Neural progenitor cell (in vitro differentiated cells): Measurements from ENCODE around the gene CFAP74.

ENCODE experiments used
- EZH2 ChIP-seq: fragments of 200-600 bp; sonication (generic); IDR thresholded peaks from 2 replicates; pipeline ENCODE4 v1.6.1; 2017; ENCODE audit warnings: antibody characterized with exemption, mild to moderate bottlenecking, moderate library complexity
- TF ChIP-seq, protein P1 (sequence below): fragments of 200-600 bp; sonication (generic); IDR thresholded peaks from 2 replicates; pipeline ENCODE4 v1.5.1; 2017; ENCODE audit warnings: antibody characterized with exemption, mild to moderate bottlenecking

DNA sequence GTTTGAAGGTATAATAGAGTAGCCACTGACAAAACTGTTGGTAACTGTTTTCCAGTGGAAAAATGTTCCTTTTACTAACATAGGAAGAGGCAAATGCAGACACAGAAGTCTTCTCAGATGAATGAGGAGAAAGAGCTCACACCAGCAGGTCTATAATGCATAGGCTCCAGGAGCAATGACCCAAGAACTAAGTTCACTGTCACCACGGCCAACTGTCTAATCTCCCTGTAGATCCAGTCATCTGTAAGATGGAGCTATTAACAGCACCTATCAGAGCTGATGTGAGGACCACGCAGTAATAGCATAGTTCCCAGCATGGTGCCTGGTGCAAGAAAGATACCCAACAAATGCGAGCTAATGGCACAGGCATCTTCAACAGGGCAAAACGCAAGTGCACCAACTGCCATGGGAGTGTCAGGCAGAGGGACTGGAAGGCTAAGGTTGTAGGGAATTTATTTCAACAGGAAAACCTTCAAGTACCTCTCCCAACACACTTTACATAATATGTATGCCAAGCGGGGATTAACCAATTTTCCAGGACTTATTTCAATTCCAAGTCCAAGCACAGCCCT is 125.6 kb downstream of the CFAP74 start:
- no peak for TF ChIP-seq EZH2
- TF ChIP-seq, protein P1, sequence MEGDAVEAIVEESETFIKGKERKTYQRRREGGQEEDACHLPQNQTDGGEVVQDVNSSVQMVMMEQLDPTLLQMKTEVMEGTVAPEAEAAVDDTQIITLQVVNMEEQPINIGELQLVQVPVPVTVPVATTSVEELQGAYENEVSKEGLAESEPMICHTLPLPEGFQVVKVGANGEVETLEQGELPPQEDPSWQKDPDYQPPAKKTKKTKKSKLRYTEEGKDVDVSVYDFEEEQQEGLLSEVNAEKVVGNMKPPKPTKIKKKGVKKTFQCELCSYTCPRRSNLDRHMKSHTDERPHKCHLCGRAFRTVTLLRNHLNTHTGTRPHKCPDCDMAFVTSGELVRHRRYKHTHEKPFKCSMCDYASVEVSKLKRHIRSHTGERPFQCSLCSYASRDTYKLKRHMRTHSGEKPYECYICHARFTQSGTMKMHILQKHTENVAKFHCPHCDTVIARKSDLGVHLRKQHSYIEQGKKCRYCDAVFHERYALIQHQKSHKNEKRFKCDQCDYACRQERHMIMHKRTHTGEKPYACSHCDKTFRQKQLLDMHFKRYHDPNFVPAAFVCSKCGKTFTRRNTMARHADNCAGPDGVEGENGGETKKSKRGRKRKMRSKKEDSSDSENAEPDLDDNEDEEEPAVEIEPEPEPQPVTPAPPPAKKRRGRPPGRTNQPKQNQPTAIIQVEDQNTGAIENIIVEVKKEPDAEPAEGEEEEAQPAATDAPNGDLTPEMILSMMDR = no peak
